NCI-H1436 treated with DMSO at 0.1 percent for 48 hours (cell line): Measurements from ENCODE around the gene MMP1.
"Not testable (repeated sequence)": the region's sequence is repeated elsewhere in the genome, so short reads cannot be mapped to it uniquely, and the experiment has no call there.

Experiments
- DNase-seq: peaks from one replicate; lab custom pipeline; 2025; lab: John Stamatoyannopoulos, UW

The MMP1 gene

DNA sequence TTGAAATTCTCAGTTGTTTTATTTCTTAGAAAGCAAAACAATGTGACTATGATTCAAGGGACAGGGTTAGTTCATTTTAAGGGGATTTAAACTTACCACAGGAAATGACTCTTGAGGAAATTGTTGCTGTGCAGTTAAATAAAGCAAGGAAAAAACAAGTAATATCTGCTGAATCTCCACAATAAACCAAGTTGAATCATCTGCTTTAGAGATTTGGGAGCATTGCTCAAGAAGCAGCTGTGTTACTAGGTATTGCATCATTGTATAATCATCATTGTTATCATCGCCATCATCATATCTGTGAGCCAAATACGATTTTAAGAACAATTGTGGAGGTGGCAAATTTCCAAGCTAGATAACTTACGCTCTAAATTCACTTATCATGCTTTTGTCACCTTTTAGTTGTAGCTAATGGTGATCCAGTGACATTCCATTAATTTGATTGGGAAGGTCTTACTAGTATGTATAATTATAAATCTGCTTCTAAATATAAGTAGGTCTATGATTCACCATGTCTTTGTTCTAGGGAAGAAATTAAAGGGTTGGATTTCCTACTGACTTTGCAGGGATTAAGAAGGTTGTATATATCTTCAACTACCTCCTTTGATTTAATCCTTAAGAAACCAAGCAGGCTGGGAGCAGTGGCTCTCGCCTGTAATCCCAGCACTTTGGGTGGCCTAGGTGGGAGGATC, 37.5 kb downstream of the MMP1 start:
- no peak for DNase-seq

GRCh38 chr11:102757823-102758549, 40.0 kb downstream of the MMP1 start:
- DNase-seq = no peak

- DNase-seq = no peak
These were observed 44.7 kb downstream of the MMP1 start for GRCh38 chr11:102753267-102753666.

- no peak for DNase-seq
These were observed 46.3 kb downstream of the MMP1 start for GRCh38 chr11:102751673-102752072.

DNA sequence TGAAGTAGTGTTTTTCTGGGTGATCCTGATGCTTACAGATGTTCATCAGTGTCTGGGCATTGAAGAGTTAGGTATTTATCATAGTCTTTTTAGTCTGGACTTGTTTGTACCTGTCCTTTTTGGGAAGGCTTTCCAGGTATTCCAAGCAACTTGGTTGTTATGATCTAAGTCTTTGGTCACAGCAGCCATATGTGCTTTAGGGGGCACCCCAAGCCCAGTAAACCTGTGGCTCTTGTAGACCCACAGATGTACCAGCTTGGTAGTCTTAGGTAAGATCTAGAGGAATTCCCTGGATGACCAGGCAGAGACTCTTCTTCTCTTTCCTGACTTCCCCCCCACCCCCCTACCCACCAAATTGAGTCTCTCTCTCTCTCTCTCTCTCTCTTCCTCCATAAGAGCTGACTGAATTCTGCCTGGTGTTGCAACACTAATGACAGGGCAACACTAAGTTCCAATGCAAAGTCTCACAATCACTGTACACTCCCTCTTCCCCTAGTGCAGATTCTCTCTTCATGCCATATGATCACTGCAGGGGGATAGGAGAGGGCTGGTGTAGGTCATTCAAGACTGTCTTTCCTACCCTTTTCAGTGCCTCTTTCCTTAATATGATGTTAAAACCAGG, 48.7 kb downstream of the MMP1 start:
- DNase-seq = no peak

DNA sequence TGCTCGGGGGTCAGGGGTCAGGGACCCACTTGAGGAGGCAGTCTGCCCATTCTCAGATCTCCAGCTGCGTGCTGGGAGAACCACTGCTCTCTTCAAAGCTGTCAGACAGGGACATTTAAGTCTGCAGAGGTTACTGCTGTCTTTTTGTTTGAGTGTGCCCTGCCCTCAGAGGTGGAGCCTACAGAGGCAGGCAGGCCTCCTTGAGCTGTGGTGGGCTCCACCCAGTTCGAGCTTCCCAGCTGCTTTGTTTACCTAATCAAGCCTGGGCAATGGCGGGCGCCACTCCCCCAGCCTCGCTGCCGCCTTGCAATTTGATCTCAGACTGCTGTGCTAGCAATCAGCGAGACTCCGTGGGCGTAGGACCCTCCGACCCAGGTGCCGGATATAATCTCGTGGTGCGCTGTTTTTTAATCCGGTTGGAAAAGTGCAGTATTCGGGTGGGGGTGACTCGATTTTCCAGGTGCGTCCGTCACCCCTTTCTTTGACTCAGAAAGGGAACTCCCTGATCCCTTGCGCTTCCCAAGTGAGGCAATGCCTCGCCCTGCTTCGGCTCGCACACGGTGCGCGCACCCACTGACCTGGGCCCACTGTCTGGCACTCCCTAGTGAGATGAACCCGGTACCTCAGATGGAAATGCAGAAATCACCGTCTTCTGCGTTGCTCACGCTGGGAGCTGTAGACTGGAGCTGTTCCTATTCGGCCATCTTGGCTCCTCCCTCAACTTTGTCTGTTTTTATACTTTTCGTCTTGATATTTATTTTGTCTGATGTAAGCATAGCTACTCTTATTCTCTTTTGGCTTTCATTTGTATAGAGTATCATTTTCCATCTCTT, 51.0 kb downstream of the MMP1 start:
- DNase-seq = not testable (repeated sequence)
